ENCODE results near the gene ABCF3.

GRCh38 chr3:184200825-184201224, 14.8 kb downstream of the ABCF3 start:
- TF ChIP-seq, protein P1, sequence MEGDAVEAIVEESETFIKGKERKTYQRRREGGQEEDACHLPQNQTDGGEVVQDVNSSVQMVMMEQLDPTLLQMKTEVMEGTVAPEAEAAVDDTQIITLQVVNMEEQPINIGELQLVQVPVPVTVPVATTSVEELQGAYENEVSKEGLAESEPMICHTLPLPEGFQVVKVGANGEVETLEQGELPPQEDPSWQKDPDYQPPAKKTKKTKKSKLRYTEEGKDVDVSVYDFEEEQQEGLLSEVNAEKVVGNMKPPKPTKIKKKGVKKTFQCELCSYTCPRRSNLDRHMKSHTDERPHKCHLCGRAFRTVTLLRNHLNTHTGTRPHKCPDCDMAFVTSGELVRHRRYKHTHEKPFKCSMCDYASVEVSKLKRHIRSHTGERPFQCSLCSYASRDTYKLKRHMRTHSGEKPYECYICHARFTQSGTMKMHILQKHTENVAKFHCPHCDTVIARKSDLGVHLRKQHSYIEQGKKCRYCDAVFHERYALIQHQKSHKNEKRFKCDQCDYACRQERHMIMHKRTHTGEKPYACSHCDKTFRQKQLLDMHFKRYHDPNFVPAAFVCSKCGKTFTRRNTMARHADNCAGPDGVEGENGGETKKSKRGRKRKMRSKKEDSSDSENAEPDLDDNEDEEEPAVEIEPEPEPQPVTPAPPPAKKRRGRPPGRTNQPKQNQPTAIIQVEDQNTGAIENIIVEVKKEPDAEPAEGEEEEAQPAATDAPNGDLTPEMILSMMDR (IDR thresholded peaks at IDR 0.05), result no peak
- TF ChIP-seq POLR2A (IDR thresholded peaks at IDR 0.05), result no peak
- TF ChIP-seq EP300 (IDR thresholded peaks at IDR 0.05), result no peak
- TF ChIP-seq POLR2AphosphoS5 (IDR thresholded peaks at IDR 0.05), result no peak

Data from gastroesophageal sphincter (tissue), 3 donors.